A549 (cell line): ENCODE data around the gene INSL3. TPM values are rescaled to one million over a fixed set of nuclear protein-coding genes. Genes with fewer than 3 reads are reported as not detected.

Experiments used
- CBX8 ChIP-seq: fragments of 200-600 bp; sonication (generic); IDR thresholded peaks from 2 replicates; pipeline ENCODE4 v1.6.1; 2016
- CHD4 ChIP-seq: fragments of 200-600 bp; sonication (generic); IDR thresholded peaks from 2 replicates; pipeline ENCODE4 v1.6.1; 2016; ENCODE audit warnings: antibody characterized with exemption, mild to moderate bottlenecking, borderline replicate concordance
- CTCF ChIP-seq: fragments of >200 bp; sonication (Bioruptor Twin); formaldehyde crosslinking; IDR thresholded peaks from 3 replicates; pipeline ENCODE4 v1.5.1; 2016
- EP300 ChIP-seq, 2 experiments: fragments of >200 bp; sonication (Bioruptor Twin); formaldehyde crosslinking; IDR thresholded peaks; 2 replicates in 1 of 2; 3 replicates in 1 of 2; pipeline ENCODE4 v1.6.1; 2016 to 2017
- ESRRA ChIP-seq: fragments of 150-350 bp; IDR thresholded peaks from 2 replicates; pipeline ENCODE4 v1.6.1; 2014; ENCODE audit warnings: mild to moderate bottlenecking, low read length, borderline replicate concordance
- FOXS1 ChIP-seq: fragments of 250-450 bp; sonication (Bioruptor Pico); IDR thresholded peaks from 2 replicates; pipeline ENCODE4 v1.5.0; 2020; ENCODE audit warnings: mild to moderate bottlenecking, moderate library complexity
- HES2 ChIP-seq: fragments of >200 bp; sonication (Bioruptor Twin); formaldehyde crosslinking; IDR thresholded peaks from 2 replicates; pipeline ENCODE4 v1.6.1; 2016
- HOXB13 ChIP-seq: fragments of 250-450 bp; sonication (Bioruptor Pico); IDR thresholded peaks from 2 replicates; pipeline ENCODE4 v1.5.0; 2020; ENCODE audit warnings: low read depth, mild to moderate bottlenecking, moderate library complexity
- HOXB5 ChIP-seq: fragments of 250-450 bp; sonication (Bioruptor Pico); IDR thresholded peaks from 2 replicates; pipeline ENCODE4 v1.5.0; 2020; ENCODE audit warnings: mild to moderate bottlenecking, moderate library complexity
- JUNB ChIP-seq: fragments of >200 bp; sonication (Bioruptor Twin); formaldehyde crosslinking; IDR thresholded peaks from 2 replicates; pipeline ENCODE4 v1.6.1; 2016
- NR3C1 ChIP-seq: fragments of >200 bp; sonication (Bioruptor Twin); formaldehyde crosslinking; IDR thresholded peaks from 3 replicates; pipeline ENCODE4 v1.6.1; 2017
- RARB ChIP-seq: fragments of 250-450 bp; sonication (Bioruptor Pico); IDR thresholded peaks from 2 replicates; pipeline ENCODE4 v1.8.0; 2021; ENCODE audit warnings: mild to moderate bottlenecking, moderate library complexity
- RCOR1 ChIP-seq: fragments of 150-350 bp; IDR thresholded peaks from 2 replicates; pipeline ENCODE4 v1.6.1; 2014; ENCODE audit warnings: antibody characterized with exemption, low read length, low read depth
- REST ChIP-seq: fragments of 200-600 bp; sonication (generic); IDR thresholded peaks from 2 replicates; pipeline ENCODE4 v1.6.1; 2016; ENCODE audit warnings: antibody characterized with exemption, mild to moderate bottlenecking, moderate library complexity
- RFX5 ChIP-seq: fragments of 450-650 bp; IDR thresholded peaks from 2 replicates; pipeline ENCODE4 v1.7.1; 2014; ENCODE audit warnings: antibody characterized with exemption, mild to moderate bottlenecking, moderate library complexity
- SMC3 ChIP-seq: fragments of >200 bp; sonication (Bioruptor Twin); formaldehyde crosslinking; IDR thresholded peaks from 3 replicates; pipeline ENCODE4 v1.6.1; 2018; ENCODE audit warnings: inconsistent platforms
- SREBF2 ChIP-seq: fragments of 450-650 bp; IDR thresholded peaks from 2 replicates; pipeline ENCODE4 v1.6.1; 2014; ENCODE audit warnings: mild to moderate bottlenecking, moderate library complexity
- ZFP36 ChIP-seq: fragments of 450-650 bp; IDR thresholded peaks from 2 replicates; pipeline ENCODE4 v1.6.1; 2014; ENCODE audit warnings: borderline replicate concordance; ENCODE audit not compliant: partially characterized antibody
- polyA plus RNA-seq, 4 experiments: library from polyadenylated mRNA; depleted of rRNA in 3 of 4; stranded (reverse); fragments of >200 nt; fragmentation: RNase III in 1 of 4; extraction: RNeasy Plus Mini Kit Qiagen cat#74134 plus additional on column Dnase treatment in 1 of 4; gene quantifications; 2 replicates in 3 of 4; 3 replicates in 1 of 4; pipeline ENCODE4 v1.2.3, GENCODE V29; 2011 to 2017
- TF ChIP-seq, protein P1 (sequence below): fragments of 250-450 bp; sonication (Bioruptor Pico); IDR thresholded peaks from 2 replicates; pipeline ENCODE4 v1.5.0; 2020; ENCODE audit warnings: low read depth, mild to moderate bottlenecking, moderate library complexity
- TF ChIP-seq, protein P2 (sequence below): fragments of 150-350 bp; IDR thresholded peaks from 2 replicates; pipeline ENCODE4 v1.6.1; 2014; ENCODE audit warnings: low read depth, mild to moderate bottlenecking, low read length

INSL3 gene
- polyA plus RNA-seq, 2 of the 4 experiments (the other 2 are of a cell fraction), result 0.25 to 0.27 TPM

GRCh38 chr19:17841810-17842662 lies 20.7 kb upstream of the INSL3 start (continued):
- TF ChIP-seq CTCF, result no peak
- no peak for TF ChIP-seq ESRRA
- TF ChIP-seq, protein P1, sequence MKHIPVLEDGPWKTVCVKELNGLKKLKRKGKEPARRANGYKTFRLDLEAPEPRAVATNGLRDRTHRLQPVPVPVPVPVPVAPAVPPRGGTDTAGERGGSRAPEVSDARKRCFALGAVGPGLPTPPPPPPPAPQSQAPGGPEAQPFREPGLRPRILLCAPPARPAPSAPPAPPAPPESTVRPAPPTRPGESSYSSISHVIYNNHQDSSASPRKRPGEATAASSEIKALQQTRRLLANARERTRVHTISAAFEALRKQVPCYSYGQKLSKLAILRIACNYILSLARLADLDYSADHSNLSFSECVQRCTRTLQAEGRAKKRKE (CRISPR knock-in tag), result peak; percentile 45; the same call in 1 of the 2 replicates
- no peak for TF ChIP-seq CBX8
- no peak for TF ChIP-seq RARB (CRISPR knock-in tag)
- no peak for TF ChIP-seq JUNB
- TF ChIP-seq SREBF2, result no peak
- TF ChIP-seq HOXB5 (CRISPR knock-in tag), result no peak
- TF ChIP-seq NR3C1, result no peak
- no peak for TF ChIP-seq RCOR1
- no peak for TF ChIP-seq SMC3
- no peak for TF ChIP-seq RFX5
- TF ChIP-seq HES2, result no peak
- TF ChIP-seq HOXB13, result 0 out of 2 replicates have a peak, but pooled peaks have one; percentile 63
- TF ChIP-seq FOXS1 (CRISPR knock-in tag), result no peak
- TF ChIP-seq EP300 (IDR thresholded peaks at IDR 0.05), result no peak
- no peak for TF ChIP-seq REST
- TF ChIP-seq, protein P2, sequence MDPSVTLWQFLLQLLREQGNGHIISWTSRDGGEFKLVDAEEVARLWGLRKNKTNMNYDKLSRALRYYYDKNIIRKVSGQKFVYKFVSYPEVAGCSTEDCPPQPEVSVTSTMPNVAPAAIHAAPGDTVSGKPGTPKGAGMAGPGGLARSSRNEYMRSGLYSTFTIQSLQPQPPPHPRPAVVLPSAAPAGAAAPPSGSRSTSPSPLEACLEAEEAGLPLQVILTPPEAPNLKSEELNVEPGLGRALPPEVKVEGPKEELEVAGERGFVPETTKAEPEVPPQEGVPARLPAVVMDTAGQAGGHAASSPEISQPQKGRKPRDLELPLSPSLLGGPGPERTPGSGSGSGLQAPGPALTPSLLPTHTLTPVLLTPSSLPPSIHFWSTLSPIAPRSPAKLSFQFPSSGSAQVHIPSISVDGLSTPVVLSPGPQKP, result no peak
- no peak for TF ChIP-seq ZFP36
- TF ChIP-seq CHD4, result no peak
- TF ChIP-seq, all 56 proteins: peak for 11
